HL-60/S4 (cell line): ENCODE measurements around the gene MEIS2.
"Not testable (repeated sequence)": the region's sequence is repeated elsewhere in the genome, so short reads cannot be mapped to it uniquely, and the experiment has no call there.

ENCODE experiments used
- in situ Hi-C: fragments of 300-500 bp; cut with MboI; formaldehyde crosslinking; loops from 2 replicates; pipeline ENCODE4 v1.14.3; 2022; ENCODE audit warnings: low sequenced_read_pairs

Gene MEIS2

GRCh38 chr15:37015451-37015850 is 84.9 kb downstream of the MEIS2 start:
- in situ Hi-C loops, result no loop called here

- in situ Hi-C loops, result no loop called here
Observed at GRCh38 chr15:37015035-37015434, 85.3 kb downstream of the MEIS2 start.

- in situ Hi-C loops, result no loop called here
Observed at GRCh38 chr15:37014566-37014965, 85.8 kb downstream of the MEIS2 start.

GRCh38 chr15:37014137-37014536 is 86.2 kb downstream of the MEIS2 start:
- in situ Hi-C loops, result no loop called here

GRCh38 chr15:37010595-37010994 is 89.8 kb downstream of the MEIS2 start:
- in situ Hi-C loops, result no loop called here

- in situ Hi-C loops, result no loop called here
Observed at GRCh38 chr15:37009288-37009687, 91.1 kb downstream of the MEIS2 start.

GRCh38 chr15:37008205-37008604 is 92.1 kb downstream of the MEIS2 start:
- in situ Hi-C loops, result no loop called here

- in situ Hi-C loops, result no loop called here
Observed at GRCh38 chr15:37007301-37007700, 93.0 kb downstream of the MEIS2 start.

GRCh38 chr15:37004981-37005735 is 95.2 kb downstream of the MEIS2 start:
- in situ Hi-C loops, result no loop called here

GRCh38 chr15:37004373-37004869 is 95.9 kb downstream of the MEIS2 start:
- in situ Hi-C loops, result no loop called here

- in situ Hi-C loops, result no loop called here
Observed at GRCh38 chr15:37002041-37002672, 98.2 kb downstream of the MEIS2 start.

- in situ Hi-C loops, result no loop called here
Observed at GRCh38 chr15:37001417-37001816, 98.9 kb downstream of the MEIS2 start.

- in situ Hi-C loops, result no loop called here
Observed at GRCh38 chr15:36999778-37000177, 100.6 kb downstream of the MEIS2 start.

GRCh38 chr15:36996538-36997181 is 103.7 kb downstream of the MEIS2 start:
- in situ Hi-C loops, result no loop called here

GRCh38 chr15:36996121-36996520 is 104.2 kb downstream of the MEIS2 start:
- in situ Hi-C loops, result no loop called here

- in situ Hi-C loops, result no loop called here
Observed at GRCh38 chr15:36994790-36995189, 105.6 kb downstream of the MEIS2 start.

- in situ Hi-C loops, result no loop called here
Observed at GRCh38 chr15:36992454-36992853, 107.9 kb downstream of the MEIS2 start.

GRCh38 chr15:36988947-36989346 is 111.4 kb downstream of the MEIS2 start:
- in situ Hi-C loops, result no loop called here

- in situ Hi-C loops, result no loop called here
Observed at GRCh38 chr15:36982430-36982829, 117.9 kb downstream of the MEIS2 start.

GRCh38 chr15:36980281-36980680 is 120.1 kb downstream of the MEIS2 start:
- in situ Hi-C loops, result not testable (repeated sequence)

GRCh38 chr15:36978625-36979024 is 121.7 kb downstream of the MEIS2 start:
- in situ Hi-C loops, result no loop called here

- in situ Hi-C loops, result no loop called here
Observed at GRCh38 chr15:36978126-36978525, 122.2 kb downstream of the MEIS2 start.
